ENCODE measurements around the gene BRD4. TPM values are rescaled to one million over a fixed set of nuclear protein-coding genes. Genes with fewer than 3 reads are reported as not detected.

Gene BRD4
- total RNA-seq, 1 experiment from 2014 or later: 144 TPM

DNA sequence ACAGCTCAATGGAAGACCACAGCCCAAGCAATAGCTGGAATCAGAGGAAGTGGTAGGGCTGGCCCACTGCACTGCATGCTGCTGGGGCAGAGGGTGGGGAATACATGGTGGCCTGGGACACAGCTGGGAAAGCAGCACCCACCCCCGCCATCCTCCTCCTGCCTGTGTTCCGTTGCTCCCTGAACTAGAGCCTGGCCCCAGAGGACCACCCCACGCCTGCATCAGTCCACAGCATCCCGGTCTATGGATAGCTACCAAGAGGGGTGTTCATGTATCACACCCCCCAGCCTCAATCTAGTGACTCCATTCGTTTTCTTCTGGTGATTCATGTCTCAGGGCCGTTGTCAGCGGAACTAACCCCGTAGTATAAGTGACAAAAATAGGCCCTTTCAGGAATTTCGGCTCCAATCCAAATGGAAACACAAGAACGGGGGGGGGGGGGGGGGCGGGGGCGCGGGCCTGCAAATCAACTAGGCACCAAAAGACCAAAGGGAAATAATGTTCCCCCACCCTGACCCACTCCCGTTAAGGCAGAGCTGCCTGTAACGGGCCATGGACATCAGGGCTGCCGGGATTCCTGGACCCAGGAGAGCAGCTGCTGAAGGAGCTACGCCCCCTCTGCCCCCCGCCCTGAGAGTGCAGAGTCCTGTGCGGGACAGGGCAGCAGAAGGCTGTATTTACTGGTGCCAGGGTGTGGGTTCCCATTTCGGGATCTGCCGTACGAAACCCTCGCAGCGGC is 81.2 kb downstream of the BRD4 start:
- no peak overlapping the region for H2AFZ ChIP-seq (ENCODE audit: low read length)
- Mint-ChIP-seq H3K36me3 (ENCODE audit: insufficient read depth in 1 of 3, low read depth in 3 of 3) (peaks cover 39 to 73% (median 69%) of the 10 kb centered on the region in 3 experiments; a peak in 6 of 7 replicates), H3K27ac (no peak overlapping the region; a peak in 1 of 7 replicates), H3K4me3 (no peak overlapping the region), H3K27me3 (ENCODE audit: low read depth) (no peaks in the 10 kb centered on the region), H3K4me1 (peaks cover 14 to 27% of the 10 kb centered on the region in 2 experiments), H3K9me3 (no peaks in the 10 kb centered on the region)
- no peak overlapping the region for H3T11ph ChIP-seq (ENCODE audit: low read length)
- no peak overlapping the region for H3K4ac ChIP-seq (ENCODE audit: low read depth, low read length)
- no peak overlapping the region for H4K8ac ChIP-seq (replicated peaks; ENCODE audit: insufficient read length, low read depth, low read length)
- WGBS (ENCODE audit: extremely low coverage, insufficient read length, low lambda C conversion rate): no CpG with 5 or more reads among the region's 24 CpGs
- H3K79me1 ChIP-seq (ENCODE audit: insufficient read depth, low read depth, low read length, poor library complexity, severe bottlenecking): no peaks in the 10 kb centered on the region
- no peak overlapping the region for H4K5ac ChIP-seq (ENCODE audit: insufficient read length, low read depth, low read length)
- no peak overlapping the region for H3K23ac ChIP-seq (ENCODE audit: insufficient read length, low read depth, low read length)
- no peak overlapping the region for H2AK5ac ChIP-seq (ENCODE audit: insufficient read length, low read length)
- no peak overlapping the region for H2BK12ac ChIP-seq (ENCODE audit: insufficient read length, low read depth, low read length)
- H2BK120ac ChIP-seq (ENCODE audit: low read depth, low read length, poor library complexity, severe bottlenecking): no peak overlapping the region
- no peak overlapping the region for H2BK15ac ChIP-seq (ENCODE audit: low read depth, low read length)
- no peak overlapping the region for H3K9ac ChIP-seq (ENCODE audit: extremely low read depth, insufficient read length, low read length)
- no peaks in the 10 kb centered on the region for H3K23me2 ChIP-seq (ENCODE audit: insufficient read length, low read depth, low read length, poor library complexity, severe bottlenecking)
- H3K4me1 ChIP-seq (ENCODE audit: insufficient read depth, low read length): no peaks in the 10 kb centered on the region
- H2BK20ac ChIP-seq (ENCODE audit: low read depth, low read length, poor library complexity, severe bottlenecking): no peak overlapping the region
- TF ChIP-seq, protein P1, sequence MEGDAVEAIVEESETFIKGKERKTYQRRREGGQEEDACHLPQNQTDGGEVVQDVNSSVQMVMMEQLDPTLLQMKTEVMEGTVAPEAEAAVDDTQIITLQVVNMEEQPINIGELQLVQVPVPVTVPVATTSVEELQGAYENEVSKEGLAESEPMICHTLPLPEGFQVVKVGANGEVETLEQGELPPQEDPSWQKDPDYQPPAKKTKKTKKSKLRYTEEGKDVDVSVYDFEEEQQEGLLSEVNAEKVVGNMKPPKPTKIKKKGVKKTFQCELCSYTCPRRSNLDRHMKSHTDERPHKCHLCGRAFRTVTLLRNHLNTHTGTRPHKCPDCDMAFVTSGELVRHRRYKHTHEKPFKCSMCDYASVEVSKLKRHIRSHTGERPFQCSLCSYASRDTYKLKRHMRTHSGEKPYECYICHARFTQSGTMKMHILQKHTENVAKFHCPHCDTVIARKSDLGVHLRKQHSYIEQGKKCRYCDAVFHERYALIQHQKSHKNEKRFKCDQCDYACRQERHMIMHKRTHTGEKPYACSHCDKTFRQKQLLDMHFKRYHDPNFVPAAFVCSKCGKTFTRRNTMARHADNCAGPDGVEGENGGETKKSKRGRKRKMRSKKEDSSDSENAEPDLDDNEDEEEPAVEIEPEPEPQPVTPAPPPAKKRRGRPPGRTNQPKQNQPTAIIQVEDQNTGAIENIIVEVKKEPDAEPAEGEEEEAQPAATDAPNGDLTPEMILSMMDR (conservative IDR thresholded peaks at IDR 0.05): no peak
- no peak for DNase-seq
- no peaks in the 10 kb centered on the region for H3K9me3 ChIP-seq (ENCODE audit: control insufficient read depth, low read depth, low read length)
- no peak overlapping the region for H3K56ac ChIP-seq (ENCODE audit: insufficient read length, low read depth, low read length)
- H4K20me1 ChIP-seq (ENCODE audit: control insufficient read depth, insufficient read depth, insufficient read length): peaks cover 2% of the 10 kb centered on the region
- H2BK5ac ChIP-seq (ENCODE audit: insufficient read length, low read length): no peak overlapping the region
- H3K18ac ChIP-seq (ENCODE audit: insufficient read length, low read depth, low read length): no peak overlapping the region
- H3K27me3 ChIP-seq (ENCODE audit: insufficient read depth, low read length): no peaks in the 10 kb centered on the region
- no peak overlapping the region for H3K4me2 ChIP-seq (ENCODE audit: insufficient read depth, insufficient read length, low read length)
- no peak overlapping the region for H4K91ac ChIP-seq (ENCODE audit: insufficient read length, low read depth, low read length)
- no peak overlapping the region for H3K27ac ChIP-seq (ENCODE audit: insufficient read length, low read depth, low read length)
- H3K79me2 ChIP-seq (ENCODE audit: insufficient read depth, low read length): no peaks in the 10 kb centered on the region
- no peak overlapping the region for H3K14ac ChIP-seq (ENCODE audit: insufficient read depth, low read length)
